ENCODE measurements around the gene ZNF782. TPM values are rescaled to one million over a fixed set of nuclear protein-coding genes. Genes with fewer than 3 reads are reported as not detected.
"Not testable (repeated sequence)": the region's sequence is repeated elsewhere in the genome, so short reads cannot be mapped to it uniquely, and the experiment has no call there.

ZNF782 gene
- total RNA-seq: 3.6 TPM
- long read RNA-seq, partial matches to known transcripts: 0 of 2 reads
- long read RNA-seq, other reads (novel, unspliced or antisense): 1 of 2 reads

DNA sequence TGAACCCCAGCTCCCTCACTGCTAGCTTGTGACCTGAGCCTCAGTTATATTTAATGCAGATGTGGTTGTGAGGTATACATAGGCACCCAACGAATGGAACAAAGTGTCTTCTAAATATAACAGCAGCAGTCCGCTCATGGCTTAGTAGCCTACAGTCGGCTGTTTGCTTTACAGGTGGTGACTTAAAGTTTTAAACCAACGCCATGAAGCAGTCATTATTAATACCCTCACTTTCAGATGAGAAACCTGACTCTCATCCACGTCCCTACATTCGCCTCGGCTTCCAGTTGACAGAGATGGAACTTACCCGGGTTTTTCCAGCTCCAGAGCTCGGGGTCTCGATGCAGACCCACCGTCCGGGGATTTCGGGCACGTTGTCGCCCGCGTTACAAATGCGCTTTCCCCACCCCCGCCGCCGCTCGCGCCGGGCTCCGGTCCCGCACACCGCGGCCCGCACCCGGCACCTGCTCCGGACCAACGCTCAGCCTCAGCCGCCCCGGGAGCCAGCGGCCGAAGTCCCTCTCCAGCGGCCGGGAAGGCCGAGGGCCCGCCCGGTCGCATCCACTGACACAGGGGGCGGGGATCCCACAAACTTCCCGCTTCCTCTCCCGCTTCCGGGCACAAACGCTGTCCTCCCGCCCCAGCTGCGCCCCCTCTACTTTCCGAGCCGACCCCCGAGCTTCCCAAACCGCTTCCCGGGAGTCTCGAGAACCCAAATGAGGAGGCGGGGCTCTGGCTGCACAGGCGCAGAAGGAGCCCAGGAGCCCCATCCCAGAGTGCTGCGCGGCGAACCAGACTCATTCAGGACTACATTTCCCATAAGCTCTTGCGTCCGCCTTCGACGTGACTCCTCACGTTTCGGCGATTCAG, at the start of gene ZNF782:
Gene ZNF782, minus strand, starts transcription at position 734 of the 870 bp plus-strand sequence. CDS start 2,553 bp downstream, outside the sequence.
- intact Hi-C loops (cut with DNase I): no loop called here
- ATAC-seq (ENCODE audit: poor library complexity) (peak; percentile 99), DNase-seq (peak; percentile 95)

DNA sequence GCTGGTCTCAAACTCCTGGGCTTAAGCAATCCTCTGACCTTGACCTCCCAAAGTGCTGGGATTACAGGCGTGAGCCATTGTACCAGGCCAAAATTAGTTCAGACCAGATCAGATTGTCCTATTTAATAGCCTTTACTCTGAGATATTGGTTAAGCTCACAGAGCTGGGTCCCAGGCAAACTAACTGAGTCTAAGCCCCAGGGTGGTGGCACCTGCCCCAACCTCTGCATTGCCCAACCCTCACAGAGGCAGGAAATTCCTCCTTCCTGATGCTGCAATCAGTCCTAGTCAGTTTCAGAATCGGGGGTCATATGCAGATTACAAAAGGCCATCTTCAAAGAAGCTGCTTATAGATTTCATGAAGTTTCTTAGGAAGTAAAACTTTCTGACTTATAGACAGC, 45.7 kb upstream of the ZNF782 start:
- intact Hi-C loops (cut with DNase I); DNase-seq; ATAC-seq (ENCODE audit: poor library complexity): not testable (repeated sequence)

DNA sequence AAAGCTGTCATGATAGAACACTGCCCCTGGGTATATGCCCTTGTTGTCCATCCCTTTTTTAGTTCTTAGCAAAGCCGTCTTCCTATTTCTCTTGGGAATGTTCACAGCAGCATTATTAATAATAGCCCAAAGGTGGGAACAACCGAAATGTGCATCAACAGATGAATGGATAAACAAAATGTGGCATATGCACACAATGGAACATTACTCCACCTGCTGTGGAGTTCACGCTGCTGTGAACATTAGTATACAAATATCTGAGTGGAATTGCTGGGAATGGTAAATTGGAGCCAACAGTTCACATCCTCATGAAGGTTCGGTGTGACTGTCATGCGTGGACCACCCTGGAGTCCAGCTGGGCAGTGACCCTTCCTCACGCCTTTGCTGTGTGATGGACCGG, 37.8 kb upstream of the ZNF782 start:
- no peak for DNase-seq
- no peak for ATAC-seq (ENCODE audit: poor library complexity)
- intact Hi-C loops (cut with DNase I): no loop called here

- DNase-seq (no peak), ATAC-seq (ENCODE audit: poor library complexity) (no peak)
- intact Hi-C loops (cut with DNase I): no loop called here
These were observed 34.3 kb upstream of the ZNF782 start for GRCh38 chr9:96888591-96888990.

DNA sequence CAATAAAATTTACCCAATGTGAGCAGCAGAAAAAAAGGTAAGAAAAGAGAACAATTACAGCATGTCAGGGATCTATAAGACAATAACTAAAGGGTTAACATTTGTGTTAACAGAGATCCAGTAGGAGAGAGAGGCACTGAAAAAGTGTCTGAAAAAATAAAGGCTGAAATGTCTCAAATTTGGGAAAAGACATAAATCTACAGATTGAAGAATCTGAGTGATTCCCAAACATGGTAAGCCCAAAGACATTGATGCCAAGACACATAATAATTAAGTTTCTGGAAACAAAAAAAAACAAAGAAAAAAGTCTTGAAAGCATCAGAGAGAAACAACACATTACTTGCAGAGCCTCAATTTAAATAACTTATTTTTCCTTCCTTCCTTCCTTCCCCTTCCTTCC, 31.1 kb upstream of the ZNF782 start:
- intact Hi-C loops (cut with DNase I): no loop called here

DNA sequence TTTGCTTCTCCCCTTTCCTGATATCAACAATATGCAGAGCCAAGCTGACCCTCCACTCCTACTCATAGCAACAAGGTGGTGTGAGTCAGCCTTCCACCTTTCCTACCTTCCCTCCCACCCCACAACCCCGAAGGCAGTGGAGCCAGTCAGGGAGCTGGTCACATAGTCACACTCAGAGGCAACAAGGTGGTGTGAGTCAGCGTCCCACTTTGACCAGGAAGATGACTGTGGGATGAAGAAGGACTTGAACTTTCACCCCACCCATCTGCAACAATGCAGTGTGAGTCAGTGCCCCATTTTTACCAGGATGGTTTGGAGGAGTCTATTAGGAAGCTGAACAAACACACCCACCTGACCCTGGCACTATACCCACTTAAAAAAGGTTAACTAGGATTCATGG, 30.1 kb upstream of the ZNF782 start:
- DNase-seq (no peak), ATAC-seq (ENCODE audit: poor library complexity) (no peak)
- intact Hi-C loops (cut with DNase I): no loop called here

More for the DNA sequence above, 31.1 kb upstream of the ZNF782 start:
- DNase-seq: no peak
- ATAC-seq (ENCODE audit: poor library complexity): no peak

DNA sequence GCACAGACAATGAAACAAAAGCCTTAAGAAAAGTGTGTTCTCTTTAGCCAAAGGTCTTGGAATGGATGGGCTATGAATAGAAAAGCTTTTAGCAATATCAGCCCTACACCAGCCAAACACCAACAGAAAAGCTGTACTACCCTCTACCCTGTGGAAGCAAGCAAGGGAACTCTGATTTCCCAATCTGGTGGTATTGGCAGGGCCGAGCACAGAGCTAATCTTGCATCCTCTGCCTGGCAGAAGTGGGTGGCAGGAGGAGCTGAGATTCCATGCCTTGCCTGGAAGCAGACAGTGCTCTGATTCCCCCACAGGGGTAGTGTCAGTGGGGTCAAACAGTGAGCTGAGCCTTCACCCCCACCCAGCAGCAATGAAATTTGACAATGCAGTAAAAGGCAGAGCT, 29.6 kb upstream of the ZNF782 start:
- ATAC-seq (ENCODE audit: poor library complexity) (peak; percentile 73), DNase-seq (no peak)
- intact Hi-C loops (cut with DNase I): no loop called here

GRCh38 chr9:96877269-96877668, 23.0 kb upstream of the ZNF782 start:
- intact Hi-C loops (cut with DNase I): no loop called here
- DNase-seq (no peak), ATAC-seq (ENCODE audit: poor library complexity) (no peak)

- peak; percentile 90 for ATAC-seq (ENCODE audit: poor library complexity)
These were observed 21.3 kb upstream of the ZNF782 start for GRCh38 chr9:96875461-96876142.

DNA sequence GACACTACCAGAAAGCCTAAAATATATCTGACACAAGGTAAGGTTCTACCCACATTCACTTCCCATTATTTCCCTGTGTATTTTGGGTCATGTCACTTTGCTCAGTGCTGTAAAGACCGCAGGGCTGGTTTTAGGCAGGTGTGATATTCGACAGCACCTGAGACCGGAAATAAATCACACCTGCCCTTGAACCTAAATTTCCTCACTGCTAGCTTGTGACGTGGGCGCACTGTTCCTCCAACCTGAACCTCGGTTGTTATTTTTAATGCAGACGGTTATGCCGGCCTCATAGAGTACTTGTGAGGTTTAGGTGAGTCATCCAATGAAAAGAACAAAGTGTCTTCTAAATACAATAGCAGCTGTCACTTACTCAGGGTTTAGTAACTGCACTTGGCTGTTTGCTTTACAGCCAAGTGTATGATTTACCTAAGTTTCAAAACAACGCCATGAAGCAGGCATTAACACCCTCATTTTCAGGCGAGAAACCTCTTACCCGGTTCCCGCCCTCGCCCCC, 20.7 kb upstream of the ZNF782 start:
- ATAC-seq (ENCODE audit: poor library complexity) (peak; percentile 72), DNase-seq (no peak)
- intact Hi-C loops (cut with DNase I): no loop called here

More at GRCh38 chr9:96875461-96876142, 21.3 kb upstream of the ZNF782 start:
- intact Hi-C loops (cut with DNase I): no loop called here
- DNase-seq: peak; percentile 57

DNA sequence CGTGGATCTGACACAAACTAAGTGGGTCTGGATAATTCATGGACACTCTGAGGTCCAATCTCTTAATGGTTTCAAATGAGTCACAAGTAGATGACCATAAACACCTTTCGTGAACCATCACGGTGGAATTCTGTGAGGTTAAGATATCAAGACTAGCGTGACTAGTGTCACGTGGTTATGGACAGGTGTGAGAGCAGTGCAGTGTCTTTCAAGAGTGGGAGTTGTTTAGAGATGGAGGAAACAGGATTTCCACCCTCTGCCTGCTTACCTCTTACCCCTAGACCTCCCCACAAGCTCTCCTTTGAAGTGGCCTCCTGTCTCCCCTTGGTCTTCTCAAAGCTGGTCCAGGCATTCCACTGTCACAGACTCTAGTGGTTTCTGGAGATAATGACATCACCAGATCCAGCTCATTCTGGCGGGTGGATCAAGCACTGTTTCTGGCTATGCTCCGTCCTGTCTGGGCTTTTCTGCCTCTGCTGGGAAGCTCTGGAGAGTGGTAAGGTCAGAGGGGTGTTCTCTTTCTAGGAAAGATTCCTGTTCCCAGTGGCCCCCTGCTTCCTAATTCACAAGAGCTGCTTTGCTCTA, 20.0 kb upstream of the ZNF782 start:
- intact Hi-C loops (cut with DNase I): no loop called here
- no peak for DNase-seq
- ATAC-seq (ENCODE audit: poor library complexity): no peak

DNA sequence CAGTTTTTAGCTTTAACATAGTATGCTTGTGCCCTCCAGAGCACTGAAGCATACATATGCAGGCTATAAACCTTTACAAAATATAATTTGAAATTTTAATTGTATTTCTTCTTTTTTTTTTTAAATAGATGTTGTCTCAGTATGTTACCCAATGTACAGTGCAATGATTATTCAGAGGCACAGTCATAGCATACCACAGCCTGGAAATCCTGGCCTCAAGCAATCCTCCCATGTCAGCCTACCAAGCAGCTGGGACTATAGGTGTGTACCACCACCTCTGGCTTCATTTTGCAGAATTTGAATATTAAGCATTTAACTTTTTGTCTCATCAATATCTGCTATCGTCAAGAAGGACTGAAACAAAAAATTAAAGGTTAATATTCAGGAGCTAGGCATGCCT, 16.9 kb upstream of the ZNF782 start:
- DNase-seq (no peak), ATAC-seq (ENCODE audit: poor library complexity) (no peak)
- intact Hi-C loops (cut with DNase I): no loop called here

GRCh38 chr9:96868709-96869108, 14.4 kb upstream of the ZNF782 start:
- intact Hi-C loops (cut with DNase I): no loop called here
- ATAC-seq (ENCODE audit: poor library complexity) (no peak), DNase-seq (no peak)

DNA sequence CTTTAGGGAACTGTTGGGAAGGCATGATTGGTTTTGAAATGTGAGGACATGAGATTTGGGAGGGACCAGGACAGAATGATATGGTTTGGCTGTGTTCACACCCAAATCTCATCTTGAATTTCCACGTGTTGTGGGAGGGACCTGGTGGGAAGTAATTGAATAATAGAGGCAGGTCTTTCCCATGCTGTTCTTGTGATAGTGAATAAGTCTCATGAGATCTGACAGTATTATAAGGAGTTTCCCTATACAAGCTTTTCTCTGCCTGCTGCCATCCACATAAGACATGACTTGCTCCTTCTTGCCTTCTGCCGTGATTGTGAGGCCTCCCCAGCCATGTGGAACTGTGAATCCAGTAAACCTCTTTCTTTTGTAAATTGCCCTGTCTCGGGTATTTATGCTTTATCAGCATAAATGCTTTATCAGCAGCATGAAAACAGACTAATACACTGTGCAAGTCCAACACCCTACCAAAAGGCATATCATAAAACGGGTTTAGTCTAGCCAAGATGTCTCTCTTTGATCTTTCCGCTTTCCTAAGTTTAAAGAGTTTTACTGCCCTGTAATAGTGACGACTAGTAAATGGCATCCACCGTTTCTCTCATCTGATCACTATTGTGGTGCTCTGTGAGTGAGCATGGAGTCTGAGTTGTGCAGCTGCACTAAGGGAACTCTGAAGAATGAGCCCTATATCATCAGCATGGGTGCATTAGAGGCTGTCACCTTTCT, 12.9 kb upstream of the ZNF782 start:
- ATAC-seq (ENCODE audit: poor library complexity): no peak
- DNase-seq: no peak
- intact Hi-C loops (cut with DNase I): no loop called here

GRCh38 chr9:96865240-96865639, 10.9 kb upstream of the ZNF782 start:
- ATAC-seq (ENCODE audit: poor library complexity); DNase-seq; intact Hi-C loops (cut with DNase I): not testable (repeated sequence)

DNA sequence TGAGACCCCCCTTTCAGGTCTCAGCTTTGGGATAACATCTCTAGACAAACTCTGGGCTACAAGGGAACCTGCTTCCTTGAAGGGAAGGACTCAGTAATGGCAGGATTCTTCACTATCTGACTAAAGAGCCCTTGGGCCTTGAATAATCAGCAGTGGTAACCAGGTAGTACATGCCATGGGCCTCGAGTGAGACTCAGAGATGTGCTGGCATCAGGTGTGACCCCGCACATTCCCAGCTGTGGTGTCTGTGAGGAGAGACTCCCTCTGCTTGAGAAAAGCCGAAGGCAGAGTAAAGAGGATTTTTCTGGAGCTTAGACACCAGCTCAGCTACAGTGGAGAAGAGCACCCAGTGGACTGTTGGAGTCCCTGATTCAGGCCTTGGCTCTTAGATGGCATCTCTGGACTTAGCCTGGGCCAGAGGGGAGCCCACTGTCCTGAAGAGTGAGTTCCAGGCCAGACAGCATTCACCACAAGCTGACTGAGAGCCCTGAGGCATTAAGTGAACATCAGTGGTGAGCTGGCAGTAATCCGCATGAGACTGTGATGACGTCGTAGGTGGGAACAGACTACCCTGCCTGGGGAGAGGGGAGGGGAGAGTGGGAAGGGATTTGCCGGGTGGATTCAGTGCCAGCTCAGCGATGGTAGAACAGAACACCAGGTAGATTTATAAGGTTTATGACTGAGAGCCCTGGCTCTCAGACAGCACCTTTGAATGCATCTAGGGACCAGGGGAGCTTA, 5.3 kb upstream of the ZNF782 start:
- ATAC-seq (ENCODE audit: poor library complexity) (no peak), DNase-seq (no peak)
- intact Hi-C loops (cut with DNase I): loop anchor here (5.0 kb wide), 1 partner anchor 538 kb away; no protein-coding TSS in a partner anchor

GRCh38 chr9:96858670-96859069, 4.4 kb upstream of the ZNF782 start:
- DNase-seq (no peak), ATAC-seq (ENCODE audit: poor library complexity) (no peak)
- intact Hi-C loops (cut with DNase I): loop anchor here (5.0 kb wide), 1 partner anchor 539 kb away; no protein-coding TSS in a partner anchor
